Stimulated activated CD4-positive, alpha-beta T cell treated with anti-CD3 and anti-CD28 coated beads, Interleukin-4, amount 100 ng/mL, for 48 hours (primary cell): Measurements from ENCODE around the gene KIF4A.
"Not testable (repeated sequence)": the region's sequence is repeated elsewhere in the genome, so short reads cannot be mapped to it uniquely, and the experiment has no call there.

Source experiments
- DNase-seq, 2 donors: peaks; one replicate each; pipeline ENCODE4 v3.0.0-alpha.2; 2020; ENCODE audit warnings: low read depth in 2 of 2

Gene KIF4A

DNA sequence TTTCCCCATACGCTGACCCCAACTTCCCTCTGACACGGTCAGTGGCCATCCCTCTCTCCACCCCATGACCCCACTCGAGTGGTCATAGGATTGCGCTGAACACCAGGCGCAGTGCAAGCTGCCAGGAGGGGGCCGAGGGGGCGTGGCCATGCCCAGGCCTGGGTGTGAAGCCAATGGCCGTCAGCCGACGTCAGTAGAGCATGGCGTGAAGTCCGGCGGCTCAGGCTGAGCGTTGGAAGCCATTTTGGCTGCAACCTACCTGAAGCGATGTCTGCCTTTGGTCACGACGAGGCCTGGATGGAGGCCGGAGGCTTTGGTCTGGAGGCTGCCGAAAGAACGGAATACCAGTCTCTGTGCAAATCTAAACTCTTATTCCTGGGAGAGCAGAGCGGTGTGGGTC, 8.0 kb upstream of the KIF4A start, which contains the start of gene RAB41:
TSS of gene RAB41 (plus strand) at position 222 of the 400 bp plus-strand sequence. CDS start at position 268, 46 bp downstream.
- DNase-seq = no peak

DNA sequence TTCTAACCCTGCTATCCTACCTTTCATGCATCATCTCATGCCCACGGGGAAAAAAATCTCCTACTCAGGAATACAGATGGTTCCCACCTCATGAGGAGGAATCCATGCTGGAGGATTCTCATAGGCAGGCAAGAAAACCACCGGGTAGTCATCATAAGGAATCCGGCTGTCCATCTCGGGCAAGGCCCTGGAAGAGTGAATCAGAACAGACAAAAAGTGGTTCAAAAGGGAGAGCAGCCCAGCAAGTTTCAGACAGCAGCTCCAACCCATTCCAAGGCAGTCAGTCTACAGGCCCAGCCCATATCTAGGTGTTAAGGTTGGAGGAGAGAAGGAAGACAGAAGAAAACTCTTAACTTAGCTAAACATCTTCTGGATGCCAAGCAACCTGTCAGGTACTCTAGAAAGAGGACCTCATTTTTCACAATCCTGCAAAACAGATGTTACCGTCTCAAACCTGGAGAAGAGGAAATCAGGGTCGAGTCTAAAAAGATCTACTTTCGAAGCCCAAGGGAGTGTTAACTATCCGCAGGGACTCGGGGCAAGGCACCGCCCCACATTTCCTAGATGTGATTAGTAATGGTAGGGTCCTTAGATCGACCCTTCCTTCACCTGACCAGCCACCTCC, 624 bp upstream of the KIF4A start:
- DNase-seq = no peak

DNA sequence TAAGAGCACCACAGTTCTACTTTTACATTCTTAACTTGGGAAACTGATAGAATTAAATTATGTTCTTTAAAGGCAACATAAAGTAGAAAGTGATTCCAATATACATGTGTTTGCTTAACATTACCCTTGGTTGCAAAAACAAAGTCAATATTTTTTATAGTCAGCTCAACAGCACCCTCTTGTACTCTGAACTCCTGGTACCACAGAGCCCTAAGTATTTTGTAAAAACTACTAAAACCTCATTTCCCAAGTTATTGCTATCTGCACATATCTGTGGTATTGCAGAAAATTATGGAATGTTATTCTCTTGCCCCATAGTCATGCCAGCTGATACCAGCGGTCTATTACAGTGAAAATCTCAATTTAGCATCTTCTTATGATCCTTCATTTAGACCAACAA, 2.9 kb downstream of the KIF4A start:
- DNase-seq = no peak

DNA sequence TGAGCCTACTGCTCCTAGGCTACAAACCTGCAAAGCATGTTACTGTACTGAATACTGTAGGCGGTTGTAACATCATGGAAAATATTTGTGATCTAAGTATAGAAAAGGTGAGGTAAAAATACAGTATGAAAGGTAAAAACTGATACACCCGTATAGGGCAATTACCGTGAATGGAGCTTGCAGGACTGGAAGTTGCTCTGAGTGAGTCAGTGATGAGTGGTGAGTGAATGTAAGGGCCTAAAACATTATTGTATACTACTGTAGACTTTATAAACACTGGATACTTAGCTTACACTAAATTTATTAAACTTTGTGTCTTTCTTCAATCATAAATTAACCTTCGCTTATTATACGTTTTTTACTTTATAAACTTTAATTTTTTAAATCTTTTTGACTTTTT, 3.7 kb downstream of the KIF4A start:
- DNase-seq = no peak

DNA sequence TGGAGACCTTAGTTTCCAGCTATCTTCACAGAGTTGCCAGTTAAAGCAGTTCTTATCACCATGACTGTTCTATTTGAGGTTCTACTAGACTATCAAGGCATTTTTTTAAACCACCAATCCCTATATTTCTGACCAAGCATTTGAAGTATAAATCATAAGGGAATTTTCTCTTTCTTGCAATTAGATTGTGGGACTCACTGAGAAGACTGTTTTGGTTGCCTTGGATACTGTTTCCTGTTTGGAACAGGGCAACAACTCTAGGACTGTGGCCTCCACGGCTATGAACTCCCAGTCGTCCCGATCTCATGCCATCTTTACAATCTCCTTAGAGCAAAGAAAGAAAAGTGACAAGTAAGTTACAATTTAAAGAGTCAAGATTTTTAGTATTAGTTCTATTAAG, 11.8 kb downstream of the KIF4A start:
- no peak for DNase-seq

DNA sequence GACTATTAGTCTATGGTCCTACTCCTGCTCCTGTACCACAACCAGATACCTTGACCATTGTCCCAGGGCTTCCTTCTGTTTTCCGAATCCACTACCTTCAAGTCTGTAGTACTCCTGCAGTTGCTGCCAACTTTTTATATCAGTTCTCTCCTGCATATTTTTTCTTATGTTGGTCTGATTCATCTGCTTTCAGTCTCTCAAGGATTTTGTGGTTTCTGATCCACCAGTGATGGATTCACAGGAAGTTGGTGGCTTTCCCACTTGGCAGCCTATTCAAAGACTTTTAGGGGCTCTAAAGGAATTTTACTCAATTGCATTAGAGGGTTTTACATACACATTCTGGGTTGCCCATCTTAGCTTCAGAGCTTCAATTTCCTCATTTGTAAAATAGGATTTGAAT, 23.6 kb downstream of the KIF4A start:
- DNase-seq = no peak

DNA sequence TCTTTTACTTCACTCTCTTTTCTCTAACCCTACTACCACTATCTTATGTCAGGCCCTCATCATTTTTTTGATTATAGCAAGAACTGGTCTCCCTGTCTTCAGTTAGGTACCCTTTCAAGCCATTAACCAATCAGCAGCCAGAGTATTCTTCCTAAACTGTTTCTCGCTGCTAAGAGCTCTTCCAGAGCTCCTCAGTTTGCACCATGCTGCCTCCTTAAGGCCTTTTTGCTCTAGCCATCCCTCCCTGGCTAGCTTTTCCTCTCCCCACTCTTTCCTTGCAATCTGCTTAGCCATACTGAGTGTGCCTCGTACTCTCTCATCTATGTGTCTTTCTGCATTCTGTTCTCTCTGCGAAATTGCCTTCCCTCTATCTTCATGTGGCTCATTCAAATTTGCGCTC, 32.9 kb downstream of the KIF4A start:
- no peak for DNase-seq

DNA sequence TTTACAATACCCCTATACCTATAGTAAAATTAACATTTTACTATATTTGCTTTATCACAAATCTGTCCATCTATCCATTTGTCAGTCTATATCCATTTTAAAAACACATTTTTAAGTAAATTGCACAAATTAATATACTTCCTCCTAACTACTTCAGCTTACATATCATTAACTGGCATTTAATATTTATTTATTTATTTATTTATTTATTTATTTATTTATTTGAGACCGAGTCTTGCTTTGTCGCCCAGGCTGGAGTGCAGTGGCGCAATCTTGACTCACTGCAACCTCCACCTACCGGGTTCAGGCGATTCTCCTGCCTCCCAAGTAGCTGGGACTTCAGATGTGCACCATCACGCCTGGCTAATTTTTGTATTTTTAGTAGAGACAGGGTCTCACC, 33.7 kb downstream of the KIF4A start:
- not testable (repeated sequence) for DNase-seq

DNA sequence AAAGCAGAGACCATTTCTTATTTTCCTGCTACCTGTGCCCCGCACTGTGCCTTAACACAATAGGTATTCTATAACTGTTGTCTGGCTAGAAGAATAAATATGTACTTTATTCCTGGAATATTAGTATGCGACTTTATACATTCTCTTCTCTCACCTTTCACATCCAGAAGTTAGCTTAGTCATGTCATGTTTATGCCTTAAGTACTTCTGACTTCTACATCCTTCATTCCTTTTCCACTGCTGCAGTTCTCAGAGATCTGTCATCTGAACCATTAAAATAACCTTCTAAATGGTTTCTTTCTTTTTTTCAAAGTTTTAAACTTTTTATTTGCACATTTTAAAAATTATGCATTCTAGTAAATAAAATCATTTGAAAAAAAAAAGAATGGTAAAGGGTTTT, 34.4 kb downstream of the KIF4A start:
- no peak for DNase-seq

DNA sequence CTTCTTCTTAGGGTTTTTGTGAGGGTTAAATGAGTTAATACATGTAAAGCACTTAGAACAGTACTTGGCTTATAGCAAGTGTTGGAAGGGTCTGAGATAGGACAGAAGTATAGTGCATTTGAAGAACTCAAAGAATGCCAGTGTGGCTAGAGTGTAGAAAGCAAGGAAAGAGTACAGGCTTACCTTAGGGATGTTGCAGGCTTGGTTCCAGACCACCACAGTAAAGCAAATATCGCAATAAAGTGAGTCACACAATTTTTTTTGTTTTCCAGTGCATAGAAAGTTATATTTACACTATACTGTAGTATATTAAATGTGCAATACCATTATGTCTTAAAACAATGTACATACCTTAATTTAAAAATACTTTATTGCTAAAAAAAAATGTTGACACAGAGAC, 41.3 kb downstream of the KIF4A start:
- no peak for DNase-seq

DNA sequence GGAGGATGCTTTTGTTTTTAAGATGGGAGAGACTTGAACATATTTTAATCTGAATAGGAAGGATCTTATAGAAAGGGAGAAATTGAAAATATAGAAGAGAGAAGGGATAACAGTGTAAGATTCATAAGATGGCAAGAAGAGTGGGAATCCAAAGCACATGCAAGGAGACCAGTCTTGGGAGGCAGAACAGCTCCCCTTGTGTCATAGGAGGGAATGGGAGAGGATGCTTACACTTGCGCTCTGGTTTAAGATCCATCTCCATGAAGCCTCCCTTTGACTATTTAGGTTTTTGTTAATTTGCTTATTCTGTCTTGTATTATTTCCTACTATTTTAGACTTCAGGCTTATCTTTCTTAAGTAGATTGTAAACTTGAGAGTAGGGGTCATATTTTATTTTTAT, 42.7 kb downstream of the KIF4A start:
- no peak for DNase-seq

DNA sequence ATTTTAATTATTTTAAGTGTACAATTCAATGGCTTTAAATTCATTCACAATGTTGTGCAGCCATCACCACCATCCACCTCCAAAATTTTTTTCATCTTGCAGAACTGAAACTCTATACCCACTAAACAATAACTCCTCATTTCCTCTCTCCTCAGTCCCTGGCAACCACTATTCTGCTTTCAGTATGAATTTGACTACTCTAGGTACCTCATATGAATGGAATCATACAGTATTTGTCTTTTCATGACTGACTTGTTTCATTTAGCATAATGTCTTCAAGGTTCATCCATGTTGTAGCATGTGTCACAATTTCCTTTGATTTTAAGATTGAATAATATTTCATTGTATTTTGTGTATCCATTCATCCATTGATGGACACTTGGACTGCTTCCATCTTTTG, 46.9 kb downstream of the KIF4A start:
- no peak for DNase-seq

DNA sequence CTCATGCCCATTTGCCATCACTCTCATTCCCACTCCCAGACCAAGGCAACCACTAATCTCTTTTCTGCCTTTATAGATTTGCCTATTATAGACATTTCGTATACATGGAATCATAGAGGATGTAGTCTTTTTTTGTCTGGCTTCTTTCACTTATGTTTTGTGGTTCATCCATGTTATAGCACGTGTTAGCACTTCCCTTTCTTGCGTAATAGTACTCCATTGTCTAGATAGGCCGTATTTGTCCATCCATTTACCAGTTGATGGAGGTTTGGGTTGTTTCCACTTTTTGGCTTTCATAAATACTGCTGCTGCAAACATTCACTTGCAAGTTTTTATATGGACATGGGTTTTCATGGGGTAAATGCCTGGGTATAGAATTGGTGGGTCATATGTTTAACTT, 48.4 kb downstream of the KIF4A start:
- no peak for DNase-seq

DNA sequence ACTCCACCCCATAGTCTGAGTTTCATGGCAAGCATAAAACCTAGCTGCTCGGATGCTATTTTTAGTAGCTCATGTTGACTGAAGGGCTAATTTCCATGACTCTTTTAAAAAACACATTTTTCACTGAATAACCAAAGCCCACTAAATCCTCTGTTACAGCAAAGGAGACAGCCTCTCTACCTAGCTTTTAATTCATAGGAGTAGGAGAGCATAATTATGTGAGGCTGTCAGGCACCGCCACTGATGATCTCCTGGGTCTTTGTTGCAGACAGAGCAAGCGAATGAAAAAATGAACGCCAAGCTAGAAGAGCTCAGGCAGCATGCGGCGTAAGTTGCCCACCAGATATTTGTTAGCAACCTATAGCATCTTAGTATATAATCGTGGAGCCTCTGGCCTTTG, 53.5 kb downstream of the KIF4A start:
- no peak for DNase-seq

DNA sequence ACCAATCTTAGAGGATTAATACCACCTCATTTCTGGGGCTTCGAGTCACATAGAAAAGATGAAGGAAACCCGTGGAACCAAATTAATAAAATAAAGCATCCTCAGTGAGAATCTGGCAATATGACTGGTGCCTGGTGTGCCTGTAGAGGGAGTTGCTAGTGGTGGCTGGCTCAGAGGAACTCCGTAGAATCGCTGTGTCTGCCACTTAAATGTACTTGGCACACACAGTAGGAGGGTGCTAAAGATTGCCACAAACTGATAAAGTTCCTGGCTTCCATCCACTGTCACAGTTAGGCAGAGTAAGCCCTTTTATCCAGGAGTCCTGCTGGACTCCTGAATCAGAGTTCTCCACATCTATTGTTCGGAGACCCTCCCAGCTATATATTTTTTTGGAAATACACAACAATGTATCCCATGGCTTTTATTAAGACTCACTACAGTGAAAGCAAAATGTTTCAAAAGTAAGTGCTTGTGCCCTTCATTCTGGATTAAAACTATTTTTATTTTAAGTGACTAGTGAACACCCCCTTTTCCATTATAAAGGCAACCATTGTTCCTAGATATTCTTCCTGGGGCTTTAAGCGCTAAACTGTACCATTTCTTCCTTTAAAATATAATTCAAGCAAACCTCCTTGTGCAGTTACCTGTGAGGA, 56.6 kb downstream of the KIF4A start:
- DNase-seq = no peak

DNA sequence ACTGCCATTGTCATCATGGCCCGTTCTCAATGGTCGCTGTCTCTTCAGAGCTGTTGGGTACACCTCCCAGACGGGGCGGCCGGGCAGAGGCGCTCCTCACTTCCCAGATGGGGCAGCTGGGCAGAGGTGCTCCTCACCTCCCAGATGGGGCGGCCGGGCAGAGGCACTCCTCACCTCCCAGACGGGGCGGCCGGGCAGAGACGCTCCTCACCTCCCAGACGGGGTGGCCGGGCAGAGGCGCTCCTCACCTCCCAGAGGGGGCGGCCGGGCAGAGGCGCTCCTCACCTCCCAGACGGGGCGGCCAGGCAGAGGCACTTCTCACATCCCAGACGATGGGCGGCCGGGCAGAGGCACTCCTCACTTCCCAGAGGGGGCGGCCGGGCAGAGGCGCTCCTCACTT, 58.9 kb downstream of the KIF4A start:
- not testable (repeated sequence) for DNase-seq

DNA sequence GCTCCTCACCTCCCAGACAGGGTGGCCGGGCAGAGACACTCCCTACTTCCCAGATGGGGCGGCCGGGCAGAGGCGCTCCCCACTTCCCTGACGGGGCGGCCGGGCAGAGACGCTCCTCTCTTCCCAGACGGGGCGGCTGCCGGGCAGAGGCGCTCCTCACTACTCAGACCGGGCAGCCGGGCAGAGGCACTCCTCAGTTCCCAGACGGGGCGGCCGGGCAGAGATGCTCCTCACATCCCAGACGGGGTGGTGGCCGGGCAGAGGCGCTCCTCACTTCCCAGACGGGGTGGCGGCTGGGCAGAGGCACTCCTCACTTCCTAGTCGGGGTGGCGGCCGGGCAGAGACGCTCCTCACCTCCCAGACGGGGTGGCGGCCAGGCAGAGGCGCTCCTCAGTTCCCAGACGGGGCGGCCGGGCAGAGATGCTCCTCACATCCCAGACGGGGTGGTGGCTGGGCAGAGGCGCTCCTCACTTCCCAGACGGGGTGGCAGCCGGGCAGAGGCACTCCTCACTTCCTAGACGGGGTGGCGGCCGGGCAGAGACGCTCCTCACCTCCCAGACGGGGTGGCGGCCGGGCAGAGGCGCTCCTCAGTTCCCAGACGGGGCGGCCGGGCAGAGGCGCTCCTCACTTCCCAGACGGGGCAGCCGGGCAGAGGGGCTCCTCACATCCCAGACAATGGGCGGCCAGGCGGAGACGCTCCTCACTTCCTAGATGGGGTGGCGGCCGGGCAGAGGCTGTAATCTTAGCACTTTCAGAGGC, 59.6 kb downstream of the KIF4A start:
- DNase-seq = not testable (repeated sequence)

DNA sequence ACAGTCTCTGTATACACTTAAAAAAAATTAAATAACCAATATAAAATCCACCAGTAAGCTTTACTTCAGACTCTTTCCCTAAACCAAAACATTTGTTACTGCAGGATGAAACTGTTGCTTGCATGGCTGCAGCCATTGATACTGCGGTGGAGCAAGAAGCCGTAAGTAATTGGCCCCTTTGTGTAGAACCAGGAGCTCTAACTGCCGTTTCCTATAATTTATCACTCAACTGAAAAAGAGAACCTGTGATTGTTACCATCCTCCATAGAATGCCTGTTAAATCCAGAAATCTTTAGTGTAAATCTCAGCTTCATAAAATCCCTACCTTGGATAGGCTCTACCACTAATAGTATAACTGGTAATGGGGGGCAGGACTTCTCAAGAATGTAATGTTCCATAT, 62.6 kb downstream of the KIF4A start:
- DNase-seq = no peak

DNA sequence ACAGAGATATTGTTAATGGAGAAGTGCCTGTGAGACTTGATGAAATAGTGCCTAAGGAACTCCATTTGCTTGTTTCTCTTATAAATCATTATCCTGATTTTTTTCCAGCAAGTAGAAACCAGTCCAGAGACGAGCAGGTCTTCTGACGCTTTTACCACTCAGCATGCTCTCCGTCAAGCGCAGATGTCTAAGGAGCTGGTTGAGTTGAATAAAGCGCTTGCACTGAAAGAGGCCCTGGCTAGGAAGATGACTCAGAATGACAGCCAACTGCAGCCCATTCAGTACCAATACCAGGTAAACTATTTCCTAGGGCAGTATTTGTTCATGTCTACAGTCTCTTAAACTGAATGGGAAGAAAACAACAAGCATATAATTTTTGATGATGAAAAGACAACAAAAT, 63.6 kb downstream of the KIF4A start:
- DNase-seq = no peak

DNA sequence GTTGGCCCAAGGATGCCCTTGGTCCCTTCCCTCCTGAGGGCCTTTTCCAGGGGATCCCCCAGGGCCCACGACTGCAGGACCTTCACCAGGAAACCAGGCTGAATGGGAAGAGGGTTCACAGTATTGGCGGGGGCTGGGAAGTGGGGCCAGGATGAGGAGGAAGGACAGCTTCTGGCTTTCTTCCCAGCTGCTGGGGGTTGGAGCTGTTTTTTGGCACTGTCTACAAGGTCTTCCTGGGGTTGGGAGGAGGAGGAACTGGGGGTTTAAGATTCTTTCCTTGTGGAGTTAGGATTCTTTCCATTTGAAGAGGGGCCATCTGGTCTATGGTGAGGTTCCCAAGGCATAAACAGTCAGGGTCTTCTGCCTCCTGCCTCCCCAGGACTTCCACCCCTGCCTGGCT, 64.8 kb downstream of the KIF4A start:
- DNase-seq = no peak

DNA sequence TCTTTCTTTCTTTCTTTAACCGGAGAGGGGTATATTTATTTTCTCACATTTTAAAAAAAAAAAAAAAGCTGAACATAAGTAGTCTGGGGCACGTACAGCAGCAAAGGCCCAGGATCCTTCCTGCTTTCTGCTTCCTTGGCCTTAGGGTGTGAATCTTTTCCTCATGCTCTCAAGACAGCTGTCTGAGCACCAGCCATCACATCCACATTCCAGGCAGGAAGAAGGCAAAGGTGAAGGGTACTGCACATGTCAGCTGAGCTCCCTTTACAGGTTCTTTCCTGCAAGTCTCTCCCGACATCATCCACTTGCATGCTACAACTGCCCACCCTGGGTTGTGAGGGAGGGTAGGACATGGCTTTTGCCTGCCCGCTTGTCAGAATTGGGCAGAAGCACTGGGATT, 69.6 kb downstream of the KIF4A start:
- no peak for DNase-seq

DNA sequence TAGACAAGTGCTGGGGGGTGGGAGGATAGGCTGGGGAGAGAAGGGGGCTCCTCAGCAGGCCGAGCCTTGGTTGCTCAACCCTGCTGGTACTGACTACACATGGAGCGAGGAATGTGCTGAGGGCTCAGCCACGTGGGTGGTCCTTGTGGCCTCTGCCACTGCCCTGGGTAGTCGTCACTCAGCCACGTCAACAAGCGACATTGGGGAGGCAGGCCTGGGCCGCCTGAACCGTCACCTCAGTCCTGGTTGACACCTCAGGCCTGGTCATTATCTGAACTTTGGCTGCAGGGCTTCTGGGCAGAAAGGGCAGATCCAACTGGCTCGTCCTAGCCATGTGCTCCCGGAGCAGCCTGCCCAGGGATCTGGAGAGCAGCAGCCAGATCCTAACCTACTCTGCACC, 70.5 kb downstream of the KIF4A start:
- no peak for DNase-seq

DNA sequence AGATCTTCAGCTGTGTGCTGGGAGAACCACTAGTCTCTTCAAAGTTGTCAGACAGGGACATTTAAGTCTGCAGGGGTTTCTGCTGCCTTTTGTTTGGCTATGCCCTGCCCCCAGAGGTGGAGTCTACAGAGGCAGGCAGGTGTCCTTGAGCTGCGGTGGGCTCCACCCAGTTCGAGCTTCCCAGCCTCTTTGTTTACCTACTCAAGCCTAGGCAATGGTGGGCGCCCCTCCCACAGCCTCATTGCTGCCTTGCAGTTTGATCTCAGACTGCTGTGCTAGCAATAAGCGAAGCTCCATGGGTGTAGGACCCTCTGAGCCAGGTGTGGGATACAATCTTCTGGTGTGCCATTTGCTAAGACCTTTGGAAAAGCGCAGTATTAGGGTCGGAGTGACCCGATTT, 78.8 kb downstream of the KIF4A start:
- DNase-seq = not testable (repeated sequence)
